HCT116 (cell line): Measurements from ENCODE around the gene TNS3. TPM values are rescaled to one million over a fixed set of nuclear protein-coding genes. Genes with fewer than 3 reads are reported as not detected.

Experiments
- ATAC-seq: fragments of 200-7000 bp; cut with Tn5 transposase; 2 replicates; pipeline ENCODE4 v1.9.1; 2020; ENCODE audit warnings: mild to moderate bottlenecking, moderate library complexity
- BruUV-seq: library from RNA; stranded (reverse); fragments of 400-500 nt; replicated peaks from 2 replicates; lab custom pipeline; 2021; lab: Mats Ljungman, UMichigan
- CTCF ChIA-PET: fragments of 300-600 bp; sonication (Branson Sonifier 250); formaldehyde crosslinking; loops from one replicate; lab custom pipeline; 2021; ENCODE audit warnings: antibody characterized with exemption; lab: Charles Lee
- POLR2A ChIA-PET: fragments of 300-600, 350-600 bp; sonication (Branson Sonifier 250); formaldehyde crosslinking; loops from one replicate; lab custom pipeline; 2021; ENCODE audit warnings: antibody characterized with exemption; lab: Charles Lee
- RAD21 ChIA-PET, 2 experiments: fragments of 300-600 bp; sonication (Branson Sonifier 250); formaldehyde crosslinking; loops; one replicate each; lab custom pipeline; 2023; ENCODE audit warnings: low total read pairs in 2 of 2; ENCODE audit not compliant: uncharacterized antibody in 2 of 2, unreplicated experiment in 2 of 2, low non-redundant PET in 1 of 2; lab: Charles Lee
- DNase-seq: peaks from one replicate; pipeline ENCODE4 v3.0.0-alpha.2; 2010; ENCODE audit warnings: low read depth, low spot score
- H2AFZ ChIP-seq: fragments of 200-600 bp; shearing (Covaris generic), sonication (generic); 2 replicates; pipeline ENCODE4 v1.6.1; 2017; ENCODE audit warnings: low read depth, mixed run types, mixed read lengths, antibody characterized with exemption, low read length; ENCODE audit not compliant: poor library complexity, severe bottlenecking
- H3K27ac ChIP-seq: 2 replicates; pipeline ENCODE4 v1.5.1; 2012; ENCODE audit warnings: low read depth, low read length
- H3K27me3 ChIP-seq: fragments of 200-600 bp; sonication (generic); 2 replicates; pipeline ENCODE4 v1.6.1; 2016; ENCODE audit warnings: mixed run types, low read length, mixed read lengths; ENCODE audit not compliant: insufficient read depth
- H3K36me3 ChIP-seq, 2 experiments: fragments of 200-500 bp in 1 of 2; fragments of 200-600 bp in 1 of 2; sonication (Bioruptor generic) in 1 of 2; sonication (generic) in 1 of 2; 2 replicates each; pipeline versions ENCODE4 v1.5.1 to v1.6.1; 2014 to 2016; ENCODE audit warnings: low read length in 2 of 2, inconsistent platforms in 1 of 2, mixed read lengths in 1 of 2, mixed run types in 1 of 2; ENCODE audit not compliant: insufficient read depth in 2 of 2, control insufficient read depth in 1 of 2
- H3K4me1 ChIP-seq, 2 experiments: fragments of 200-600 bp in 1 of 2; sonication (generic) in 1 of 2; 2 replicates each; pipeline versions ENCODE4 v1.5.1 to v1.6.1; 2012 to 2017; ENCODE audit warnings: low read length in 2 of 2, inconsistent platforms in 1 of 2, mild to moderate bottlenecking in 1 of 2, mixed read lengths in 1 of 2, mixed run types in 1 of 2, moderate library complexity in 1 of 2; ENCODE audit not compliant: insufficient read depth in 2 of 2, control insufficient read depth in 1 of 2
- H3K4me2 ChIP-seq: fragments of 200-600 bp; sonication (generic); 2 replicates; pipeline ENCODE4 v1.6.1; 2017; ENCODE audit warnings: mixed run types, low read length, mixed read lengths
- H3K4me3 ChIP-seq, 2 experiments: fragments of 200-600 bp in 1 of 2; sonication (generic) in 1 of 2; replicated peaks in 1 of 2; 2 replicates each; pipeline ENCODE4 v1.5.1; 2011 to 2016; ENCODE audit warnings: low read length in 2 of 2, control low read depth in 1 of 2, low read depth in 1 of 2, mild to moderate bottlenecking in 1 of 2, mixed read lengths in 1 of 2, mixed run types in 1 of 2
- H3K79me2 ChIP-seq: fragments of 200-600 bp; sonication (generic); 2 replicates; pipeline ENCODE4 v1.6.1; 2017; ENCODE audit warnings: mild to moderate bottlenecking, mixed run types, low read length, moderate library complexity, mixed read lengths; ENCODE audit not compliant: insufficient read depth
- H3K9ac ChIP-seq: fragments of 200-600 bp; sonication (generic); 2 replicates; pipeline ENCODE4 v1.6.1; 2016; ENCODE audit warnings: low read length, mixed read lengths
- H3K9me2 ChIP-seq: fragments of 200-600 bp; sonication (generic), shearing (Covaris generic); 2 replicates; pipeline ENCODE4 v1.6.1; 2017; ENCODE audit warnings: mixed run types, mild to moderate bottlenecking, moderate library complexity; ENCODE audit not compliant: insufficient read depth
- H3K9me3 ChIP-seq, 2 experiments: fragments of 200-500 bp in 1 of 2; fragments of 200-600 bp in 1 of 2; sonication (Bioruptor generic) in 1 of 2; sonication (generic) in 1 of 2; 2 replicates each; pipeline ENCODE4 v1.6.1; 2014 to 2017; ENCODE audit warnings: low read length in 2 of 2, mixed read lengths in 2 of 2, inconsistent platforms in 1 of 2, low read depth in 1 of 2, mild to moderate bottlenecking in 1 of 2, mixed run types in 1 of 2, moderate library complexity in 1 of 2; ENCODE audit not compliant: control insufficient read depth in 1 of 2, insufficient read depth in 1 of 2
- H4K20me1 ChIP-seq: fragments of 200-600 bp; sonication (generic), shearing (Covaris generic); 2 replicates; pipeline ENCODE4 v1.6.1; 2017; ENCODE audit warnings: mixed run types, mild to moderate bottlenecking, moderate library complexity; ENCODE audit not compliant: insufficient read depth
- ATF3 ChIP-seq: IDR thresholded peaks from 2 replicates; pipeline ENCODE4 v1.6.1; 2012
- EGR1 ChIP-seq: IDR thresholded peaks from 2 replicates; pipeline ENCODE4 v1.6.1; 2012; ENCODE audit warnings: low read depth
- ELF1 ChIP-seq: IDR thresholded peaks from 2 replicates; pipeline ENCODE4 v1.6.1; 2012; ENCODE audit warnings: low read depth, borderline replicate concordance
- EZH2phosphoT487 ChIP-seq: fragments of 200-600 bp; IDR thresholded peaks from 2 replicates; pipeline ENCODE4 v1.6.1; 2018; ENCODE audit warnings: antibody characterized with exemption, borderline replicate concordance
- SIN3A ChIP-seq: IDR thresholded peaks from 2 replicates; pipeline ENCODE4 v1.6.1; 2012; ENCODE audit warnings: low read depth
- TCF7L2 ChIP-seq: IDR thresholded peaks from 2 replicates; pipeline ENCODE4 v1.7.0; 2011; ENCODE audit warnings: borderline replicate concordance, inconsistent platforms; ENCODE audit not compliant: insufficient read depth, insufficient read length; ENCODE audit errors: extremely low read depth
- YY1 ChIP-seq: IDR thresholded peaks from 2 replicates; pipeline ENCODE4 v1.6.1; 2011; ENCODE audit warnings: low read length, low read depth, moderate library complexity, mild to moderate bottlenecking; ENCODE audit not compliant: insufficient replicate concordance; ENCODE audit errors: extremely low read depth
- ZNF274 ChIP-seq: fragments of 200-500 bp; sonication (Bioruptor generic); IDR thresholded peaks from 2 replicates; pipeline ENCODE4 v1.6.1; 2014; ENCODE audit warnings: mild to moderate bottlenecking, low read depth, low read length, inconsistent platforms
- intact Hi-C: fragments of 100-400 bp; cut with micrococcal nuclease; formaldehyde crosslinking; loops from 2 replicates; pipeline ENCODE4 v1.10.0; 2022
- total RNA-seq: library from RNA; stranded (reverse); gene quantifications from one replicate; pipeline ENCODE4 v1.2.1, GENCODE V29; 2021; ENCODE audit not compliant: unreplicated experiment
- TF ChIP-seq, protein P1 (sequence below): IDR thresholded peaks from 2 replicates; pipeline ENCODE4 v1.6.1; 2012

Gene TNS3
- total RNA-seq, 1 experiment from 2014 or later, result 9.1 TPM

DNA sequence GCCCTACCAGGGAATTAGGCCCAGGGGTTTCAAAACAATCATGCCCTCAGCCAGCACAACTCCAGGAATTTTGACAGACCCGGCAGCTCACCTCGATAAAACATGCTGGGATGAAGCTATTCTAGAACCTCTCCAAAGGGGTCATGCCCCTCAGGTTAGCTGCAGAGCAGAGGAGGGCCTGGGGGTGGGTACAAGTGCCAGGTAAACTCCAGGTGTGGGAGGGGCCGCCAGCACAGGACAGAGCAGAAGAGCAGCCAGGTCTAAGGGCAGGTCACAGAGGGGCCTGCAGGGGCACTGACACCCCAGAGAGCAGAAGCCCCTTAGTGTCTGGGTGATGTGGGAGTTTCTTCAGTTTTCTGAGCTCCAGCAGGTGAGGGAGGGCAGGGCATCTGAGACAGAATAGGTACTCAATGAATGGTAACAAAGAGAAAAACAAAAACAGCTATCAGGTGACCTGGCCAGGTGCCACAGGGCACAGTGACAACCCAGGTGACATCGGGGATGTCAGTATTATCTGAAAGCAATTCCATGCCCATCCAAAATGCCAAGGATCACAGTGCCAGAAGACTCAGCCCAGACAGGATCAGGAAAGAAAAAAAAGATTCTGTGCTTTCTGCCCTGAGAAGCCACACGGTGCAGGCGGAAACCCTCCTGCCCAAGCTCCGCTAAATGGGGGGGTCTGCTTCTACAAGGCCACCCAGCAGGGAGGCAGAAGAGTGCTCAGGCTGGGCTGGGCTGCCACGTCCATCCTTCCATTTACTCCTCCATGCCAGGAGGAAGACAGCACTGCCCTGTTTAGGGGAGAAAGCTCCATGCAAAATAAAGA lies 104.5 kb downstream of the TNS3 start (continued):
- no peak for TF ChIP-seq SIN3A

GRCh38 chr7:47475880-47476227 lies 106.1 kb downstream of the TNS3 start:
- intact Hi-C loops, result loop anchor here (5.0 kb wide), 1 partner anchor 106 kb away; the partner anchor contains the start of gene TNS3
- H3K4me3 ChIP-seq, result peak overlapping the region in 1 of 2 experiments; percentile 48; a peak in 1 of 4 replicates
- ChIA-PET RAD21 (interaction anchor here in 1 of 2 experiments (1.0 to 1.2 kb wide), 2 partner anchors 40 to 100 kb away, joined by 3 to 4 read pairs; no protein-coding TSS in a partner anchor), CTCF (no interaction called here), POLR2A (no interaction called here)
- no peaks in the 10 kb centered on the region for H3K9me2 ChIP-seq
- no peak overlapping the region for H3K9ac ChIP-seq
- ATAC-seq (0 out of 2 replicates have a peak, but pooled peaks have one; percentile 2), DNase-seq (no peak)
- no TSS peak for BruUV-seq
- no peaks in the 10 kb centered on the region for H4K20me1 ChIP-seq
- peaks cover 79 to 84% of the 10 kb centered on the region in 2 experiments for H3K4me1 ChIP-seq
- peak overlapping the region; percentile 90 for H3K4me2 ChIP-seq
- H3K27ac ChIP-seq, result peak overlapping the region; percentile 81
- H3K9me3 ChIP-seq, result no peaks in the 10 kb centered on the region
- H3K36me3 ChIP-seq, result no peaks in the 10 kb centered on the region
- H3K27me3 ChIP-seq, result no peaks in the 10 kb centered on the region
- TF ChIP-seq ATF3, result no peak
- no peak for TF ChIP-seq YY1
- TF ChIP-seq SIN3A, result no peak
- TF ChIP-seq, protein P1, sequence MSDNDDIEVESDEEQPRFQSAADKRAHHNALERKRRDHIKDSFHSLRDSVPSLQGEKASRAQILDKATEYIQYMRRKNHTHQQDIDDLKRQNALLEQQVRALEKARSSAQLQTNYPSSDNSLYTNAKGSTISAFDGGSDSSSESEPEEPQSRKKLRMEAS, result no peak
- TF ChIP-seq TCF7L2, result no peak
- TF ChIP-seq EGR1, result no peak
- no peak for TF ChIP-seq ELF1
- TF ChIP-seq EZH2phosphoT487, result no peak
- TF ChIP-seq ZNF274, result no peak
- H2AFZ ChIP-seq, result no peak overlapping the region
- no peaks in the 10 kb centered on the region for H3K79me2 ChIP-seq
